K562 (cell line): ENCODE results near the gene RORB. TPM values are rescaled to one million over a fixed set of nuclear protein-coding genes. Genes with fewer than 3 reads are reported as not detected.

Source experiments
- ATAC-seq: fragments of 200-7000 bp; cut with Tn5 transposase; 3 replicates; pipeline ENCODE4 v1.9.1; 2020; ENCODE audit warnings: moderate library complexity
- BruUV-seq: library from RNA; stranded (reverse); fragments of 400-500 nt; replicated peaks from 2 replicates; lab custom pipeline; 2021; lab: Mats Ljungman, UMichigan
- CTCF ChIA-PET: fragments of 300-600 bp; formaldehyde crosslinking; extraction: SDS; loops from one replicate; lab custom pipeline; 2021; ENCODE audit warnings: low intra/inter-chr PET ratio; lab: Yijun Ruan, JAX
- POLR2A ChIA-PET: fragments of 300-600, 350-650 bp; sonication (Branson Sonifier 250); formaldehyde crosslinking; extraction: SDS; loops from one replicate; lab custom pipeline; 2021; ENCODE audit warnings: antibody characterized with exemption, inconsistent platforms; lab: Yijun Ruan, JAX
- DNase-seq, 4 experiments: peaks; one replicate each; pipeline versions ENCODE4 v3.0.0 to v3.0.0-alpha.2; 2011 to 2018; ENCODE audit warnings: low spot score in 3 of 4, mixed read lengths in 3 of 4; ENCODE audit errors: extremely low read depth in 1 of 4
- FAIRE-seq: peaks from 2 replicates; lab custom pipeline; 2011; peaks lifted over from hg19 to GRCh38; lab: Jason Lieb, UNC
- H2AFZ ChIP-seq: 2 replicates; pipeline ENCODE4 v1.6.0; 2011; ENCODE audit warnings: low read depth, low read length, control low read depth, inconsistent platforms
- H3K27ac ChIP-seq: fragments of 200-600 bp; 3 replicates; pipeline ENCODE4 v1.8.0; 2011; ENCODE audit warnings: low read depth, mild to moderate bottlenecking, control low read depth, inconsistent platforms, low read length, moderate library complexity, mixed read lengths; ENCODE audit errors: extremely low read depth
- H3K27me3 ChIP-seq, 2 experiments: fragments of 300-600 bp in 1 of 2; 2 replicates in 1 of 2; 3 replicates in 1 of 2; pipeline versions ENCODE4 v1.6.0 to v1.8.0; 2011; ENCODE audit warnings: inconsistent platforms in 2 of 2, low read length in 2 of 2, mild to moderate bottlenecking in 1 of 2, mixed read lengths in 1 of 2, moderate library complexity in 1 of 2; ENCODE audit not compliant: control insufficient read depth in 2 of 2, insufficient read depth in 2 of 2
- H3K36me3 ChIP-seq: fragments of 300-600 bp; 3 replicates; pipeline ENCODE4 v1.8.0; 2011; ENCODE audit warnings: mild to moderate bottlenecking, low read length, inconsistent platforms; ENCODE audit not compliant: control insufficient read depth, insufficient read depth
- H3K4me1 ChIP-seq, 2 experiments: fragments of 200-600 bp in 1 of 2; replicated peaks in 1 of 2; 2 replicates in 1 of 2; 3 replicates in 1 of 2; pipeline versions ENCODE4 v1.5.1 to v1.8.0; 2011; ENCODE audit warnings: inconsistent platforms in 2 of 2, low read length in 2 of 2, mild to moderate bottlenecking in 1 of 2, mixed read lengths in 1 of 2, moderate library complexity in 1 of 2; ENCODE audit not compliant: control insufficient read depth in 2 of 2, insufficient read depth in 2 of 2
- H3K4me2 ChIP-seq: 2 replicates; pipeline ENCODE4 v1.6.1; 2011; ENCODE audit warnings: low read length, control low read depth, inconsistent platforms, mixed read lengths; ENCODE audit not compliant: insufficient read depth
- H3K4me3 ChIP-seq: fragments of 200-600 bp; sonication (generic), shearing (Covaris generic); 2 replicates; pipeline ENCODE4 v1.5.1; 2016; ENCODE audit warnings: control low read depth, inconsistent platforms
- H3K79me2 ChIP-seq: fragments of 200-600 bp; 3 replicates; pipeline ENCODE4 v1.8.0; 2011; ENCODE audit warnings: low read length, inconsistent platforms; ENCODE audit not compliant: control insufficient read depth, insufficient read depth
- H3K9ac ChIP-seq, 2 experiments: 2 replicates each; pipeline versions ENCODE4 v1.6.0 to v1.6.1; 2011; ENCODE audit warnings: low read depth in 2 of 2, low read length in 2 of 2, control low read depth in 1 of 2, inconsistent platforms in 1 of 2, mild to moderate bottlenecking in 1 of 2, mixed read lengths in 1 of 2; ENCODE audit not compliant: insufficient read depth in 1 of 2
- H3K9me1 ChIP-seq: one replicate; pipeline ENCODE4 v1.6.0; 2011; ENCODE audit warnings: inconsistent platforms, mild to moderate bottlenecking, low read length, moderate library complexity; ENCODE audit not compliant: control insufficient read depth, insufficient read depth
- H3K9me3 ChIP-seq: replicated peaks from 2 replicates; pipeline ENCODE4 v1.5.1; 2011; ENCODE audit warnings: low read depth, low read length, inconsistent platforms; ENCODE audit not compliant: control insufficient read depth, insufficient read depth
- H4K20me1 ChIP-seq: replicated peaks from 2 replicates; pipeline ENCODE4 v1.6.1; 2011; ENCODE audit warnings: low read length, inconsistent platforms, mixed read lengths; ENCODE audit not compliant: control insufficient read depth, insufficient read depth
- CBX5 ChIP-seq: IDR thresholded peaks from 2 replicates; pipeline ENCODE4 v1.6.1; 2014; ENCODE audit warnings: low read depth, borderline replicate concordance
- CBX8 ChIP-seq: fragments of 200-600 bp; sonication (generic); IDR thresholded peaks from 2 replicates; pipeline ENCODE4 v1.6.1; 2012; ENCODE audit warnings: borderline replicate concordance, mixed run types, low read depth, mild to moderate bottlenecking, moderate library complexity, mixed read lengths, low read length, control low read depth, inconsistent platforms; ENCODE audit not compliant: poor library complexity, severe bottlenecking; ENCODE audit errors: extremely low read depth
- CEBPG ChIP-seq, 3 experiments: fragments of 200-800 bp in 1 of 3; sonication (Bioruptor generic) in 1 of 3; sonication (generic) in 1 of 3; formaldehyde crosslinking in 1 of 3; IDR thresholded peaks in 2 of 3; conservative IDR thresholded peaks in 1 of 3; 2 replicates each; pipeline versions ENCODE4 v1.6.1 to v1.8.0; 2016 to 2022; ENCODE audit warnings: missing compliant biosample characterization in 2 of 3, missing genetic modification characterization in 2 of 3, mild to moderate bottlenecking in 1 of 3, missing genetic modification reagents in 1 of 3
- GATAD2B ChIP-seq: fragments of 450-650 bp; IDR thresholded peaks from 2 replicates; pipeline ENCODE4 v1.6.1; 2017; ENCODE audit warnings: mild to moderate bottlenecking, borderline replicate concordance
- HMG20A ChIP-seq: fragments of 450-650 bp; formaldehyde crosslinking; conservative IDR thresholded peaks from 2 replicates; pipeline ENCODE4 v1.4.0; 2020; ENCODE audit warnings: mild to moderate bottlenecking, mixed read lengths
- KLF16 ChIP-seq: IDR thresholded peaks from 2 replicates; pipeline ENCODE4 v1.6.1; 2016; ENCODE audit warnings: antibody characterized with exemption
- MIER1 ChIP-seq: fragments of 450-650 bp; IDR thresholded peaks from 2 replicates; pipeline ENCODE4 v1.6.1; 2016; ENCODE audit warnings: antibody characterized with exemption, mild to moderate bottlenecking, low read depth
- PHTF2 ChIP-seq: fragments of 250-450 bp; sonication (Bioruptor Pico); IDR thresholded peaks from 2 replicates; pipeline ENCODE4 v1.5.0; 2021; ENCODE audit warnings: mild to moderate bottlenecking
- POLR3G ChIP-seq: IDR thresholded peaks from 2 replicates; pipeline ENCODE4 v1.6.1; 2011; ENCODE audit not compliant: insufficient read length, insufficient replicate concordance; ENCODE audit errors: extremely low read depth
- PTTG1 ChIP-seq: fragments of 450-650 bp; IDR thresholded peaks from 2 replicates; pipeline ENCODE4 v1.6.1; 2016; ENCODE audit warnings: low read depth, mild to moderate bottlenecking, missing genetic modification characterization, missing compliant biosample characterization
- ZNF23 ChIP-seq: fragments of 250-450 bp; sonication (Bioruptor Pico); IDR thresholded peaks from 2 replicates; pipeline ENCODE4 v1.4.0; 2020; ENCODE audit warnings: mild to moderate bottlenecking
- WGBS: fragments of 100-300 bp; shearing (Covaris generic); methylation state at CpG from one replicate; pipeline ENCODE4 v1.1.6; 2016; ENCODE audit warnings: low coverage, mixed read lengths; ENCODE audit not compliant: insufficient coverage; ENCODE audit errors: missing lambda C conversion rate; 5-methylcytosine and 5-hydroxymethylcytosine counted together
- in situ Hi-C: fragments of 300-500 bp; cut with MboI; formaldehyde crosslinking; loops from 4 replicates; pipeline ENCODE4 v1.15.0; 2018; ENCODE audit warnings: inconsistent platforms, mixed read lengths
- intact Hi-C: fragments of 100-400 bp; cut with micrococcal nuclease; formaldehyde crosslinking; loops from 2 replicates; pipeline ENCODE4 v1.14.2; 2022
- polyA plus RNA-seq, 8 experiments: library from polyadenylated mRNA; depleted of rRNA in 4 of 8; stranded (reverse) in 5 of 8; unstranded in 3 of 8; fragments of >200 nt; fragmentation: Nextera tagmentation in 2 of 8; fragmentation: Illumina TruSeq in 1 of 8; extraction: Ambion mirVana in 2 of 8; extraction: Trizol in 1 of 8; gene quantifications; 2 replicates each; pipeline versions ENCODE4 v1.2.1 to v1.2.3, GENCODE V29; 2011 to 2014; ENCODE audit warnings: inconsistent platforms in 1 of 8, missing spikeins in 1 of 8
- total RNA-seq, 7 experiments: library from RNA; depleted of rRNA in 6 of 7; stranded (reverse); fragments of >200 nt in 6 of 7; fragmentation: Illumina TruSeq in 2 of 7; extraction: Trizol in 2 of 7; gene quantifications; 2 replicates each; pipeline versions ENCODE4 v1.2.1 to v1.2.3, GENCODE V29; 2011 to 2021; ENCODE audit warnings: low replicate concordance in 1 of 7

Gene RORB
- total and polyA plus RNA-seq, 9 of the 15 experiments (the other 6 are each of a cell fraction or from before 2014, with no cell fraction given), result not detected

GRCh38 chr9:74736646-74737045, 239.5 kb downstream of the RORB start:
- Histone ChIP-seq H4K20me1 (no peaks in the 10 kb centered on the region), H3K4me2 (no peak overlapping the region), H3K27me3 (no peaks in the 10 kb centered on the region), H3K27ac (no peak overlapping the region), H3K79me2 (no peaks in the 10 kb centered on the region), H2AFZ (no peak overlapping the region), H3K4me3 (no peak overlapping the region), H3K4me1 (no peaks in the 10 kb centered on the region), H3K9me1 (no peaks in the 10 kb centered on the region), H3K9ac (no peak overlapping the region), H3K36me3 (no peaks in the 10 kb centered on the region), H3K9me3 (no peaks in the 10 kb centered on the region)
- intact Hi-C loops, result no loop called here
- DNase-seq (no peak), FAIRE-seq (no peak), ATAC-seq (no peak)
- ChIA-PET CTCF (no interaction called here), POLR2A (no interaction called here)
- BruUV-seq, result no TSS peak
- TF ChIP-seq CBX8, result no peak
- TF ChIP-seq PHTF2 (CRISPR knock-in tag), result no peak
- in situ Hi-C loops, result loop anchor here (25.0 kb wide), 1 partner anchor 1049 kb away; no protein-coding TSS in a partner anchor
- 2% methylated on average over 4 of the region's 4 CpGs for WGBS

GRCh38 chr9:74742191-74742790, 245.2 kb downstream of the RORB start:
- FAIRE-seq, result no peak
- H3K4me2 ChIP-seq, result no peak overlapping the region
- ATAC-seq, result no peak
- H3K9ac ChIP-seq, result no peak overlapping the region
- POLR2A ChIA-PET, result no interaction called here
- BruUV-seq, result no TSS peak
- CTCF ChIA-PET, result interaction anchor here (0.7 kb wide), 1 partner anchor 1542 kb away, joined by 4 read pairs; no protein-coding TSS in a partner anchor
- no peaks in the 10 kb centered on the region for H3K27me3 ChIP-seq
- DNase-seq, result no peak
- no peak for TF ChIP-seq CEBPG (CRISPR knock-in tag; IDR thresholded peaks at IDR 0.05)
- no peak for TF ChIP-seq CEBPG (tag; conservative IDR thresholded peaks at IDR 0.05 in 1 of 2, IDR thresholded peaks at IDR 0.05 in 1 of 2)
- TF ChIP-seq GATAD2B, result no peak
- TF ChIP-seq PTTG1 (tag), result no peak
- TF ChIP-seq MIER1, result no peak
- TF ChIP-seq CBX5, result no peak
- no peak for TF ChIP-seq HMG20A
- no peak for TF ChIP-seq POLR3G
- TF ChIP-seq ZNF23 (CRISPR knock-in tag), result no peak
- no peak for TF ChIP-seq KLF16
- TF ChIP-seq, all 486 proteins: peak for 0
- Histone ChIP-seq H3K9me3 (no peaks in the 10 kb centered on the region), H3K4me1 (no peaks in the 10 kb centered on the region), H3K79me2 (no peaks in the 10 kb centered on the region), H4K20me1 (no peaks in the 10 kb centered on the region), H3K9me1 (no peaks in the 10 kb centered on the region), H3K36me3 (no peaks in the 10 kb centered on the region), H3K4me3 (no peak overlapping the region), H3K27ac (no peak overlapping the region), H2AFZ (no peak overlapping the region)
- WGBS, result 33% methylated on average over 1 of the region's 1 CpG
- intact Hi-C loops (loop anchor here (2.0 to 10.0 kb wide), 3 partner anchors 163 to 1537 kb away; no protein-coding TSS in a partner anchor), in situ Hi-C loops (loop anchor here (25.0 kb wide), 1 partner anchor 1055 kb away; no protein-coding TSS in a partner anchor)
